DND-41 (cell line): ENCODE data around the gene ANKRD33.

ENCODE experiments used
- ATAC-seq: fragments of 200-7000 bp; cut with Tn5 transposase; 3 replicates; pipeline ENCODE4 v1.9.1; 2021; ENCODE audit warnings: low read depth; ENCODE audit not compliant: insufficient read depth
- DNase-seq: peaks from one replicate; pipeline ENCODE4 v3.0.0-alpha.2; 2020
- H2AFZ ChIP-seq: 2 replicates; pipeline ENCODE4 v1.6.0; 2012; ENCODE audit warnings: low read depth, low read length
- H3K27ac ChIP-seq: 2 replicates; pipeline ENCODE4 v1.5.1; 2012; ENCODE audit warnings: low read length, inconsistent platforms
- H3K27me3 ChIP-seq: fragments of 200-600 bp; sonication (generic); 2 replicates; pipeline ENCODE4 v1.6.0; 2012; ENCODE audit warnings: low read length, mild to moderate bottlenecking, inconsistent platforms; ENCODE audit not compliant: insufficient read depth, poor library complexity
- H3K36me3 ChIP-seq: 2 replicates; pipeline ENCODE4 v1.5.1; 2012; ENCODE audit warnings: low read length, inconsistent platforms; ENCODE audit not compliant: insufficient read depth
- H3K4me1 ChIP-seq: 2 replicates; pipeline ENCODE4 v1.5.1; 2012; ENCODE audit warnings: mild to moderate bottlenecking, low read length; ENCODE audit not compliant: insufficient read depth
- H3K4me2 ChIP-seq: 2 replicates; pipeline ENCODE4 v1.6.0; 2012; ENCODE audit warnings: mild to moderate bottlenecking, moderate library complexity, low read length, inconsistent platforms; ENCODE audit not compliant: insufficient read depth
- H3K4me3 ChIP-seq, 2 experiments: fragments of 200-600 bp in 1 of 2; shearing (Covaris generic) in 1 of 2; 2 replicates each; pipeline ENCODE4 v1.5.1; 2012 to 2016; ENCODE audit warnings: inconsistent platforms in 2 of 2, low read length in 2 of 2, mild to moderate bottlenecking in 2 of 2, low read depth in 1 of 2, moderate library complexity in 1 of 2
- H3K79me2 ChIP-seq: 2 replicates; pipeline ENCODE4 v1.6.0; 2012; ENCODE audit warnings: low read length, inconsistent platforms; ENCODE audit not compliant: insufficient read depth
- H3K9ac ChIP-seq: 2 replicates; pipeline ENCODE4 v1.6.0; 2012; ENCODE audit warnings: low read depth, mild to moderate bottlenecking, inconsistent platforms, low read length, moderate library complexity
- H3K9me3 ChIP-seq: 2 replicates; pipeline ENCODE4 v1.5.1; 2012; ENCODE audit warnings: low read length, moderate library complexity, mild to moderate bottlenecking, inconsistent platforms; ENCODE audit not compliant: insufficient read depth, severe bottlenecking
- H4K20me1 ChIP-seq: 2 replicates; pipeline ENCODE4 v1.6.0; 2012; ENCODE audit warnings: low read length; ENCODE audit not compliant: insufficient read depth
- EZH2 ChIP-seq: IDR thresholded peaks from 3 replicates; pipeline ENCODE4 v1.6.1; 2012; ENCODE audit warnings: borderline replicate concordance, low read depth, mild to moderate bottlenecking, moderate library complexity, low read length, inconsistent platforms; ENCODE audit not compliant: severe bottlenecking
- TF ChIP-seq, protein P1 (sequence below): IDR thresholded peaks from 2 replicates; pipeline ENCODE4 v1.5.1; 2012; ENCODE audit warnings: borderline replicate concordance, low read length, moderate library complexity, mild to moderate bottlenecking; ENCODE audit not compliant: poor library complexity, severe bottlenecking; ENCODE audit errors: extremely low read depth

The ANKRD33 gene

DNA sequence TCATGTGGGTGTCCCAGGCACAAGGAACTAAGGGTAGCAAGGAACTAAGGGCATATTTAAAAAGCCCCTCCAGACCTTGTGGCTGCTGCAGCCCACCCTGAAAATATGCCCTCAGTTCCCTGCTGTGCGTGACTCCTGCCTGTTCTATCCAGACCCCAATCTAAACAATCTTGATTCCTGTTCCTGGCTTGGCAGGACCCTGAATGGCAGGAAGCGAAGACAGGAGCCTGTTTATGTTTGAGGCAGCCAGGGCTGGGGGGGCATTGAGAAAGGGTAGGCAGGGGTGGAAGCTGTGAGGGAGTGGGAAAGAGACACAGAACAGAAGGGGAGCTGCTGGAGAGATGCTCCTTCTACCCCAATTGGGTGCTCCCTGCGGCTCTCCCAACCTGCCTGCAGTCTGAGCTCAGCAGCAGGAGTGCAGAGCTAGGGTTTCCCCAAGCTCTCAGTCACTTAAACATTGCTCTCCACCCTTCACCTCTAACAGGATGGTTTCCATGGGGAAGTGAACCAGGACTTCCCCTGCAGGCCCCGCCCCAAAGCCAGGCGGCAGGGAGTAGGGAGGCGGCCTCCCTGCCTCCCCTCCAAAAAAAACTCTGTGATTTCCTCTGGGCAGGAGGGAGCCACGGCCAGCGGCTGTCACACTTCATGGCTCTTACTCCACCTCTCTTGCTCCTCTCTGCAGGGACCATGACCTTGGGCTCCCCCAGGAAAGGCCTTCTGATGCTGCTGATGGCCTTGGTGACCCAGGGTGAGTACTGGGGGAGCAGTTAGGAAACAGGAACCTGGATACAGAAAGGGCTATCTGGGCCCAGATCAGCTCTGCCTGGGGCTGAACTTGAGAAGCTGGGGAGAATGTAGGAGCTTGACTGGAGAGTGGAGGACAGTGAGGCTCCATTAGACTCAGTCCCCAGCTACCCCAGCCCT, 24.1 kb downstream of the ANKRD33 start:
- no peaks in the 10 kb centered on the region for H3K4me1 ChIP-seq
- no peaks in the 10 kb centered on the region; the same call in 1 of the 2 replicates for H4K20me1 ChIP-seq
- no peaks in the 10 kb centered on the region for H3K9me3 ChIP-seq
- ATAC-seq (no peak), DNase-seq (no peak)
- no peak overlapping the region for H3K27ac ChIP-seq
- H3K27me3 ChIP-seq = no peaks in the 10 kb centered on the region
- H2AFZ ChIP-seq = no peak overlapping the region
- no peak overlapping the region for H3K4me2 ChIP-seq
- H3K36me3 ChIP-seq = no peaks in the 10 kb centered on the region
- no peak overlapping the region for H3K4me3 ChIP-seq
- no peaks in the 10 kb centered on the region for H3K79me2 ChIP-seq
- H3K9ac ChIP-seq = no peak overlapping the region
- TF ChIP-seq, protein P1, sequence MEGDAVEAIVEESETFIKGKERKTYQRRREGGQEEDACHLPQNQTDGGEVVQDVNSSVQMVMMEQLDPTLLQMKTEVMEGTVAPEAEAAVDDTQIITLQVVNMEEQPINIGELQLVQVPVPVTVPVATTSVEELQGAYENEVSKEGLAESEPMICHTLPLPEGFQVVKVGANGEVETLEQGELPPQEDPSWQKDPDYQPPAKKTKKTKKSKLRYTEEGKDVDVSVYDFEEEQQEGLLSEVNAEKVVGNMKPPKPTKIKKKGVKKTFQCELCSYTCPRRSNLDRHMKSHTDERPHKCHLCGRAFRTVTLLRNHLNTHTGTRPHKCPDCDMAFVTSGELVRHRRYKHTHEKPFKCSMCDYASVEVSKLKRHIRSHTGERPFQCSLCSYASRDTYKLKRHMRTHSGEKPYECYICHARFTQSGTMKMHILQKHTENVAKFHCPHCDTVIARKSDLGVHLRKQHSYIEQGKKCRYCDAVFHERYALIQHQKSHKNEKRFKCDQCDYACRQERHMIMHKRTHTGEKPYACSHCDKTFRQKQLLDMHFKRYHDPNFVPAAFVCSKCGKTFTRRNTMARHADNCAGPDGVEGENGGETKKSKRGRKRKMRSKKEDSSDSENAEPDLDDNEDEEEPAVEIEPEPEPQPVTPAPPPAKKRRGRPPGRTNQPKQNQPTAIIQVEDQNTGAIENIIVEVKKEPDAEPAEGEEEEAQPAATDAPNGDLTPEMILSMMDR = no peak
- TF ChIP-seq EZH2 = no peak

DNA sequence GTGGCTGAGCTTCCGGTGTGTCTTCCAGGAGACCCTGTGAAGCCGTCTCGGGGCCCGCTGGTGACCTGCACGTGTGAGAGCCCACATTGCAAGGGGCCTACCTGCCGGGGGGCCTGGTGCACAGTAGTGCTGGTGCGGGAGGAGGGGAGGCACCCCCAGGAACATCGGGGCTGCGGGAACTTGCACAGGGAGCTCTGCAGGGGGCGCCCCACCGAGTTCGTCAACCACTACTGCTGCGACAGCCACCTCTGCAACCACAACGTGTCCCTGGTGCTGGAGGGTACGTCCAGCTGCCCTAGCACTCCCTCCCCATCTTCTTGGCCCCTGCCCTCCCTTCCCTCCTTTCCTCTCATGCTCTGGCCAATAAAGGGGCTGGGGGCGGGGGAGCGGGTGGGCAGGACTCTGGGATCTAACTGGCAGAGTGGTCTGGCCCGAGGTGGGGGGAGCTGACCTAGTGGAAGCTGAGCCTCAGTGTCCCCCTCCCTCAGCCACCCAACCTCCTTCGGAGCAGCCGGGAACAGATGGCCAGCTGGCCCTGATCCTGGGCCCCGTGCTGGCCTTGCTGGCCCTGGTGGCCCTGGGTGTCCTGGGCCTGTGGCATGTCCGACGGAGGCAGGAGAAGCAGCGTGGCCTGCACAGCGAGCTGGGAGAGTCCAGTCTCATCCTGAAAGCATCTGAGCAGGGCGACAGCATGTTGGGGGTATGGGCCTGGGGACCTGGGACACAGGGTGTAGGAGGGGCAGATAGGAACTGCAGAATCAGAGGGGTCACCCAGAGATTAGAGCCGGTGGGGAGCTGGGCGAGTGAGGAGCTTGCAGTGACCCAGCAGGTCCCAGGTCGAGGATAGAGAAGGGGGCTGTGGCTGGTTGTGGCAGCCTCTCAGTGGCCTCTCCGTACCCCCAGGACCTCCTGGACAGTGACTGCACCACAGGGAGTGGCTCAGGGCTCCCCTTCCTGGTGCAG, 25.4 kb downstream of the ANKRD33 start:
- Histone ChIP-seq H4K20me1 (no peaks in the 10 kb centered on the region; the same call in 1 of the 2 replicates), H3K27ac (no peak overlapping the region), H3K9ac (no peak overlapping the region), H3K79me2 (no peaks in the 10 kb centered on the region), H3K36me3 (no peaks in the 10 kb centered on the region), H3K27me3 (no peaks in the 10 kb centered on the region), H3K4me1 (no peaks in the 10 kb centered on the region), H3K4me2 (no peak overlapping the region), H3K4me3 (no peak overlapping the region), H3K9me3 (no peaks in the 10 kb centered on the region), H2AFZ (no peak overlapping the region)
- no peak for TF ChIP-seq EZH2
- TF ChIP-seq, protein P1 = peak; percentile 47
- DNase-seq (no peak), ATAC-seq (no peak)

DNA sequence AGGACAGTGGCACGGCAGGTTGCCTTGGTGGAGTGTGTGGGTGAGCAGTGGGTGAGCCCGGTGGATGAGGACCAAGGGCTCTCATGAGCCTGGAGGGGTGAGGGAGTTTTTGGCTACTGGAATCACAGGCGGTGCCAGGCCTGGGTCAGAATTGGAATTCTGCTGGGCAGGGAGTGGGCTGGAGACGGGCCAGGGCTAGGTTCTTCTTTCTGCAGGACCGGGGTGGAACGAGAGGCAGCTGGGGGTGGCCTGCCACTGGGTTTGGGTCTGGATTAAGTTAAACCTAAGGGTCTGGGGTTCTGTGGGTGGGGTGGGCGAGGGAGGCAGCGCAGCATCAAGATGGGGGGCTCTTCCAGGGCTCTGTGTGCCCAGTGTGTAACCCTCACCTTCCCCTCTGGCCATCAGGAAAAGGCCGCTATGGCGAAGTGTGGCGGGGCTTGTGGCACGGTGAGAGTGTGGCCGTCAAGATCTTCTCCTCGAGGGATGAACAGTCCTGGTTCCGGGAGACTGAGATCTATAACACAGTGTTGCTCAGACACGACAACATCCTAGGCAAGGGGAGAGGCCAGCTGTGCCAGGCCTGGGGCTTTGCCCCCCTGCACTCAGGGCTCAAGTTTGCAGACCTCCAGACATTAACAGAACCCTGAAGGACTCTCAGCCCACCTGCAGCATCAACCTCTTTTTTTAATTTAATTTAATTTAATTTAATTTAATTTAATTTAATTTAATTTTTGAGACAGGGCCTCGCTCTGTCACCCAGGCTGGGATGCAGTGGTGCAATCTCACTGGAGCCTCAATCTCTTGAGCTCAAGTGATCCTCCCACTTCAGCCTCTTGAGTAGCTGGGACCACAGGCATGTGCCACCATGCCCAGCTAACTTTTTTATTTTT, 26.4 kb downstream of the ANKRD33 start:
- Histone ChIP-seq H4K20me1 (no peaks in the 10 kb centered on the region; the same call in 1 of the 2 replicates), H3K4me1 (no peaks in the 10 kb centered on the region)

More for the DNA sequence above, 26.4 kb downstream of the ANKRD33 start:
- DNase-seq (no peak), ATAC-seq (no peak)
- Histone ChIP-seq H3K9ac (no peak overlapping the region), H3K4me3 (no peak overlapping the region), H3K36me3 (no peaks in the 10 kb centered on the region), H3K27ac (no peak overlapping the region), H3K4me2 (no peak overlapping the region), H2AFZ (no peak overlapping the region), H3K79me2 (no peaks in the 10 kb centered on the region), H3K9me3 (no peaks in the 10 kb centered on the region), H3K27me3 (no peaks in the 10 kb centered on the region)
- no peak for TF ChIP-seq EZH2
